HG02588 (cell line): Measurements from ENCODE around the gene TEAD4.

Experiments used
- ATAC-seq: cut with Tn5 transposase; IDR thresholded peaks from one replicate; pipeline ENCODE4 v1.9.1; 2021; ENCODE audit warnings: mild to moderate bottlenecking, moderate library complexity; ENCODE audit not compliant: unreplicated experiment

The TEAD4 gene

GRCh38 chr12:2959192-2959504 lies at the start of gene TEAD4:
Gene TEAD4, plus strand, starts transcription at chr12:2959397.
- no peak for ATAC-seq

- no peak for ATAC-seq
Observed at GRCh38 chr12:2912216-2912575, 47.0 kb upstream of the TEAD4 start.

GRCh38 chr12:2919249-2919648 lies 39.9 kb upstream of the TEAD4 start:
- no peak for ATAC-seq

GRCh38 chr12:2922329-2922728 lies 36.9 kb upstream of the TEAD4 start:
- ATAC-seq, result no peak

- ATAC-seq, result no peak
Observed at GRCh38 chr12:2923057-2923456, 36.1 kb upstream of the TEAD4 start.

GRCh38 chr12:2924019-2924418 lies 35.2 kb upstream of the TEAD4 start:
- no peak for ATAC-seq

GRCh38 chr12:2925322-2925995 lies 33.7 kb upstream of the TEAD4 start:
- ATAC-seq, result no peak

- no peak for ATAC-seq
Observed at GRCh38 chr12:2930865-2931264, 28.3 kb upstream of the TEAD4 start.

- ATAC-seq, result no peak
Observed at GRCh38 chr12:2933586-2933985, 25.6 kb upstream of the TEAD4 start.

GRCh38 chr12:2934371-2934770 lies 24.8 kb upstream of the TEAD4 start:
- ATAC-seq, result no peak

- no peak for ATAC-seq
Observed at GRCh38 chr12:2936301-2936700, 22.9 kb upstream of the TEAD4 start.

GRCh38 chr12:2937500-2937899 lies 21.7 kb upstream of the TEAD4 start:
- no peak for ATAC-seq

GRCh38 chr12:2939191-2939590 lies 20.0 kb upstream of the TEAD4 start:
- no peak for ATAC-seq

- no peak for ATAC-seq
Observed at GRCh38 chr12:2940564-2940963, 18.6 kb upstream of the TEAD4 start.

- ATAC-seq, result no peak
Observed at GRCh38 chr12:2941524-2941923, 17.7 kb upstream of the TEAD4 start.

GRCh38 chr12:2944401-2945047 lies 14.7 kb upstream of the TEAD4 start:
- no peak for ATAC-seq

- ATAC-seq, result no peak
Observed at GRCh38 chr12:2949411-2949810, 9.8 kb upstream of the TEAD4 start.

GRCh38 chr12:2955888-2956287 lies 3.3 kb upstream of the TEAD4 start:
- ATAC-seq, result no peak

- ATAC-seq, result no peak
Observed at GRCh38 chr12:2957816-2958431, 1.3 kb upstream of the TEAD4 start.

- ATAC-seq, result no peak
Observed at GRCh38 chr12:2958432-2959191, 585 bp upstream of the TEAD4 start.

GRCh38 chr12:2959505-2960389 lies 550 bp downstream of the TEAD4 start:
- no peak for ATAC-seq
